Ovary (tissue), 3 donors: ENCODE data around the gene KDM5A.

Experiments
- EP300 ChIP-seq: sonication (generic); formaldehyde crosslinking; IDR thresholded peaks from one replicate; pipeline ENCODE4 v1.6.1; 2017; ENCODE audit warnings: antibody characterized with exemption
- POLR2A ChIP-seq: fragments of 450-650 bp; IDR thresholded peaks from one replicate; pipeline ENCODE4 v1.6.1; 2017; ENCODE audit warnings: antibody characterized with exemption, mild to moderate bottlenecking, moderate library complexity
- TF ChIP-seq, protein P1 (sequence below), 3 donors: fragments of 450-650 bp in 2 of 3; fragments of 200-600 bp in 1 of 3; IDR thresholded peaks; one replicate each; pipeline versions ENCODE4 v1.5.1 to v1.8.0; 2016 to 2022; ENCODE audit warnings: antibody characterized with exemption in 3 of 3, mild to moderate bottlenecking in 1 of 3
- donor health status: DM: no; HTN: no; CAD: no.

DNA sequence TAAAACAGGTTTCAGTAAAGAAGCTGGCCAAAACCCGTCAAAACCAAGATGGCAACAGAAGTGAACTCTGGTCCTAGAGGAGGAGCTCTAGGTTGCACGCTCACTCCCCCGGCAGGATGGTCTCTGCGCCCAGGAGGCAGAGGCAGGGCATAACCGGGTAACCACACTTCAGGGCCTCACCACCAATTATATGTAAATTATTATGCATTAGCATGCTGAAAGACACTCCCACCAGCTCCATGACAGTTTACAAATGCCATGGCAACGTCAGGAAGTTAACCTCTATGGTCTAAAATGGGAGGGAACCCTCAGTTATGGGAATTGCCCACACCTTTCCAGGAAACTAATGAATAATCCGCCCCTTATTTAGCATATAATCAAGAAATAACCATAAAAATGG, 155.1 kb downstream of the KDM5A start:
- TF ChIP-seq, protein P1, sequence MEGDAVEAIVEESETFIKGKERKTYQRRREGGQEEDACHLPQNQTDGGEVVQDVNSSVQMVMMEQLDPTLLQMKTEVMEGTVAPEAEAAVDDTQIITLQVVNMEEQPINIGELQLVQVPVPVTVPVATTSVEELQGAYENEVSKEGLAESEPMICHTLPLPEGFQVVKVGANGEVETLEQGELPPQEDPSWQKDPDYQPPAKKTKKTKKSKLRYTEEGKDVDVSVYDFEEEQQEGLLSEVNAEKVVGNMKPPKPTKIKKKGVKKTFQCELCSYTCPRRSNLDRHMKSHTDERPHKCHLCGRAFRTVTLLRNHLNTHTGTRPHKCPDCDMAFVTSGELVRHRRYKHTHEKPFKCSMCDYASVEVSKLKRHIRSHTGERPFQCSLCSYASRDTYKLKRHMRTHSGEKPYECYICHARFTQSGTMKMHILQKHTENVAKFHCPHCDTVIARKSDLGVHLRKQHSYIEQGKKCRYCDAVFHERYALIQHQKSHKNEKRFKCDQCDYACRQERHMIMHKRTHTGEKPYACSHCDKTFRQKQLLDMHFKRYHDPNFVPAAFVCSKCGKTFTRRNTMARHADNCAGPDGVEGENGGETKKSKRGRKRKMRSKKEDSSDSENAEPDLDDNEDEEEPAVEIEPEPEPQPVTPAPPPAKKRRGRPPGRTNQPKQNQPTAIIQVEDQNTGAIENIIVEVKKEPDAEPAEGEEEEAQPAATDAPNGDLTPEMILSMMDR (IDR thresholded peaks at IDR 0.05), result no peak
- no peak for TF ChIP-seq EP300
- TF ChIP-seq POLR2A, result no peak
